Left hindlimb (tissue), 1 donor: ENCODE measurements around the gene NOL9.
"Not testable (repeated sequence)": the region's sequence is repeated elsewhere in the genome, so short reads cannot be mapped to it uniquely, and the experiment has no call there.

ENCODE experiments used
- DNase-seq: peaks from one replicate; pipeline ENCODE4 v3.0.0-alpha.2; 2018

The NOL9 gene

DNA sequence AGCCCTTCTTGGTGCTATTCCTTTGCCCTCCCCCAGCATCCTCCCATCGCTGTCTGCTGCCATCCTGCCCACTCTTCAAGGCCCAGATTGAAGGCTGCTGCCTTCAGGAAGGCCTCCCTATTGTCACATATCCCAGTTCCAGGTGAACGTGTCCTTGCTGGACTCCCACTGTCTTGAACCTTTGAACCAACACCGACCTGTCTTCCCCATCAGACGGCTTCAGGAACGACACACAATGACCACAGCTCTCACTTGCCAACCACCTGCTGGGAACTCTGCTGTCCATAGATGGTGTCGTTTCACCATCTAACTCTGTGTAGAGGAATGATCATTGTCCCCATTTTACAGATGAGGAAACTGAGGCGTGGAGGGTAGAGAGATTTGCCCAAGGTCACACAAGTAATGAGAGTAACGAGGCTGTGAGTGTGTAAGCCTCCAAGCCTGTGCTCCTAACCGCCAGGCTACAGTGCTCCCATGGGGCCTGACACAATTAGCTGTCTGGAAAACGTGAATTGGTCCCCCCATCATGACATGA, 53.0 kb downstream of the NOL9 start:
- peak; percentile 23 for DNase-seq

DNA sequence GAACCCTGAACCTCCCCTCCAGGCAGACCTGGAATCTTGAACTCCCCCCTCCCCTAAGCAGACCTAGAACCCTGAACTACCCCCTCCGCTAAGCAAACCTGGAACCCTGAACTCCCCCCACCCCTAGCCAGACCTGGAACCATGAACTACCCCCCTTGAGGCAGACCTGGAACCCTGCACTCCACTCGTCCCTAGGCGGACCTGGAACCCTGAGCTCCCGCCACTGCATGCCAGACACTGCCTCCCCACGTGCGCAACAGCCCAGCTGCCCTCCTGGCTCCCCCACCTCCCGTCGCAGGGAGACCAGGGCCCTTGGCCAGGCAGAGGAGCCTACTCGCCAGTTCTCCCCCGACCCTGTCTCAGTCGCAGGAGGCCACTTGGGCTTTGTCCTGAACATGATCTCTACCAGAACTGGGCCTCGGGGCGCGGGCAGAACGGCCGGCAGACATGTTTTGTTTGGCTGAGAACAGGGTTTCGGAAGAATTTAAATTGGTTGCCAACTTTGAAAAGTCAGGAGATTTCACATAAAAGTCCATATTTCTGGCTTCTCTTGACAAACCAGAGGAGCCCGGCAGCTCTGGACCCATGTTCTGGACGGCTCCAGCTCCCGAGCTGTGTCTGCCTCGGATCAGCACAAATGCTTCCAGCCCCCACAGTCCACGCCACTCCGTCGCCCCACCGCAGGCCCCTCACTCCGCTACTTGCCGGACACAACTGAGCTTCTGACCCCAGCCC, 53.6 kb downstream of the NOL9 start:
- peak; percentile 39 for DNase-seq

GRCh38 chr1:6499296-6499695, 55.0 kb downstream of the NOL9 start:
- DNase-seq, result no peak

GRCh38 chr1:6498576-6499111, 55.7 kb downstream of the NOL9 start:
- DNase-seq, result peak; percentile 51

DNA sequence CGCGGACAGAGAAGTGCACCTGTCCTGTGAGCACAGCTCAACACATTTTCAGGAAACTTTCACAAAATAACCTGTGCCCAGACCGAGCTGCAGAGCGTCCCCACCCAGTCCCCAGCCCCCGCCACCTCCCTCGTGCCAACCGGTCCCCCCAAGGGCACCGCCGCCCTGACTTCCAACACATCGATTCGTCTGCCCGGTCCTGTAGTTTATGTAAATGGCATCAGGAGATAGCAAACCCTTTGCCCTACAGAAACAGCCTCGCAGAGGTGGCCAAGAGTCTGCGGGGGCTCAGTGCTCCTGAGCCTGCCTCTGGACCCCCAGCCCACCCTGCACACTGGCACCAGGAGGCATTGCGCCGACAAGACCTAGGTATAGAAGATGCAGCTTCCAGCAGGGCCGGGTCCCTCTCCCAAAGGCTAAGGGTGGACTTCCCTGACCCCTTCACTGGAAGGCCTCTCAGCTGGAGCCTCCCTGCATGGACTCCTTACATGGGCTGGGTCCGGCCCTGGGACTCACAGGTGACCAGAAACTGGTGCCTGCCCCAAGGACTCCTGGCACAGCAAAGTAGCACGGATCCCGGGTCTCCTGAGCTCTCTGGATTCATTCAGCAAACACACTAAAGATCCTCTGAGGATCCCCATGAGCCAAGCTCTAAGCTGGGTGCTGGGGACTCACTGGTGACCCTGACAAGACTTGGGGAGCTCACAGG, 56.3 kb downstream of the NOL9 start:
- peak; percentile 25 for DNase-seq

GRCh38 chr1:6497215-6497866, 57.0 kb downstream of the NOL9 start:
- no peak for DNase-seq

DNA sequence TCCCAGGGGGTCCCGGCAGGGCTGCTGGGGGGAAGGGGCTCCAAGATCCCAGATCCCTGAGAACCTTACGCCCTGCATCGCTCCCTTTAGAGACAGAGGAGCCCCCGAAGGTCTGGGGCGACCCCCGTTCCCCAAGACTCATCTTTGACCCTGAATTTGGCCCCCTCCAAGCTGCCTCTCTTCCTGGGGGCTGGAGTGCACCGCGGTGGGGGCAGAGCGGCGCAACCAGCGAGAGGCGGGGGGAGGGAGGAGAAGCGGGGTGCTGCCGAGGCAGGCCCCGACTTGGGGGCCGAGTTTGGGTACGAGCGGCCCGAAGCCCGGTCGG, 57.5 kb downstream of the NOL9 start:
- no peak for DNase-seq

GRCh38 chr1:6496365-6496721, 58.0 kb downstream of the NOL9 start:
- DNase-seq, result peak; percentile 26

DNA sequence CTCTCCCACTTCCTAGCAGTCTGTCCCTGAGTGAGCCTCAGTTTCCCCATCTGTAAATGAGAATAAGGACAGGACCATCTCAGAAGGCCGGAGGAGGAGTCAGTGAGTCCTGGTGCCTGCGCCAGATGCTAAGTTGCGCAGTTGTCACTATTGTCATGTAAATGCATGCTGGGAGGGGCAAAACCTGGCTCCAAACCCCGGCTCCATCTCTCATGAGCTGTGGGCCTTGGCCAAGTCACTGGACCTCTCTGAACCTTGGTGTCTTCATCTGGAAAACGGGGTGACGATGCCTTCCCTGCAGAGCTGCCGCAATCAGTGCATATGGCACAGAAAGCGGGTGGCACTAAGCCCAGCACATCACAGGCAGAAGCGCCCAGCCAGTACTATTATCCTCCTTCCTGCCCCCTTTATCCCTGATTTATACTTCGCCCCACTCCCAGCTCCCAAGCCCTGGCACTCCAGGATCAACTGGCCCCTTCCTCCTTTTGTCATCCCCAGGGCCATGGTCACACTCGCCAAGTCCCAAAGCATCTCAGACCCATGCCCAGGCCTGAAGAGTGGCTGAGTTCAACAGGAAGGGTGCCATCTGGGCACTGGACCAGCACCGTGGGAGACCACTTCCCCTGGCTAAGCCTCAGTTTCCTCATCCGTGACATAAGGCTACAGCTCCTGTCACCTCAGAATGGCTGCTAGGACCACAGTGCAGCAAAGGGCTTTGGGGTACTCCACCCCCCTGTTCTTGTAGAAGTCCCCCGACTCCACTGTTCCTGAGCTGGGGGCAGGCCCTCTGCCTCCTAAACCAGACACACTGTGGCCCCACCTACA, 58.6 kb downstream of the NOL9 start:
- DNase-seq, result no peak

DNA sequence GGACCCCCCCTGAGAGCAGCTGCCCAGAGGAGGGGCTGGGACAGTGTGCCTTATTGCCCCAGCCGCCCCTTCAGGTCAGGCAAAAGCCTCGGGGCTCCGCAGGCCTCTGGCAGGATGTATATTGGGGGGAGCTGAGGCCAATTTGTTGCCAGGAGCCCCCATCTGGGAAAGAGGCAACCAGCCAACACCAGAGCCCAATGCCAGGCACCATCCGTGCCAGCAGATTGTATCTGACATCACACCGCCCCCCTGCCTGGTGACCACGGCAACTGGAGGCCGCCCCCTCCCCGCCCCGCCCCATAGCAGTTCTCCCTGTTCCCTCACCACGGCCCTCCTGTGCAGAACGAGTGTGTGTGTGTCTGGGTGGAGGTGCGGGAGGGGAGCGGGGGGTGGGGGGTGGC, 59.3 kb downstream of the NOL9 start:
- DNase-seq, result no peak

DNA sequence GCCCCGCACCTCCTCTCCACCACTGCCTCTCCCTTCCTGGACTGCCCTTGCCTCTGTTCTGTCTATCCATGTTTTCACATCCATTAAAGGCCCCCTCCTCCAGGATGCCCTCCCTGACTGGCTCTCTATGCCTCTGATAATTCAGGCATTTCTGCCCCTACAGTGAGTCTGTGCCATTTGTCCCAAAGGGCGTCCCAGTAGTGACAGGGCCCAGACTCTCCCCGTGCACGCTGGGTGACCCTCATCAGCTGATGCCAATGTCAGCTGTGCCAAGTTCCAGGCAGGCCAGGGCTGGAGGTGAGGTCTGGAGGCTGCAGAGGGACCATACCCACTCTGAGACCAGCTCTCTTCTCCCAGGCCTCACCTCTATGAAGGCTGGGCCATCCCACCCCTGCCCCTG, 59.7 kb downstream of the NOL9 start:
- DNase-seq, result no peak

- not testable (repeated sequence) for DNase-seq
These were observed 60.5 kb downstream of the NOL9 start for GRCh38 chr1:6493834-6494223.

- no peak for DNase-seq
These were observed 62.3 kb downstream of the NOL9 start for GRCh38 chr1:6491966-6492365.

DNA sequence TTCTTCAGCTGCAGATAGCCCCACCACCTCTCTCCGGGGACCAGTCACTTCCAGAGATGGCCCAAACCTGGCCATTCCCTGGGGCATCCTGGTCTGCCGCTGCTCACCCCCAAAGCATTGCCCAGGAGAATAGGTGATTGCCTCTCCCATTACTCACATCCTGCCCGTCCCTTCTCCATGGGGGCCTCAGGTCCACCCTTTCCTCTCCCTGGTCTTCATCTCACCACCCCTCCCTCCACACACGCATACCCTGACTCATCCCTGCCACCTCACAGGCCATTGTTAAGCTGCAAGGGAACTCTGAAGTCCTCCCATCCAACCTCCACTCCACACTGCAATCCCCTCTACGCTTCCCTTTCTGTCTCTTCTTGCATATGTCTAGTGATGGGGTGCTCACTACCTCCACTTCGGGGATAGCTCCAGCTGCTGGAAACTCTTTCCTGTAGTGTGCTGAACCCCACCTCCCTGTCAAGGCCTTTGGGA, 62.8 kb downstream of the NOL9 start, which contains the start of gene PLEKHG5:
Gene PLEKHG5, minus strand, starts transcription at position 188 of the 483 bp plus-strand sequence. CDS start 14,096 bp downstream, outside the sequence.
- DNase-seq, result no peak

DNA sequence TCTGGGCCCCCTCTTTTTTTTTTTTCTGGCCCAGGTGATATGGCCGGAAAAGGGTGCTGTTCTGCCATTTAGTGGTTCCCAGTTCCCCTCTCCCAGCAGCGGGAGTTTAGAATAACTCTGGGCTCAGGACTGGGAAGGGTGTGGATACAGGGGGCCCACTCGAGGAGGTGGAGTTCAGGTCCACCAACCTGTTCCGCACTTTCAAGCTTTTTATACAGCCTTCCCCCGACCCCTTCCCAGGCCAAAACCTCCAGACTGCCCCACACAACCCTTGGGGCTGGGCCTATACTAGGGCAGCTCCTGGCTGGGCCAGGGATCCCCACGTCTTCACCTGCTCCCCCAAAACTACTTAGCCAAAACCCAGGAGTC, 63.2 kb downstream of the NOL9 start:
- DNase-seq, result no peak

GRCh38 chr1:6490181-6491080, 63.9 kb downstream of the NOL9 start:
- no peak for DNase-seq

GRCh38 chr1:6489799-6490180, 64.5 kb downstream of the NOL9 start:
- DNase-seq, result no peak

GRCh38 chr1:6489383-6489765, 64.9 kb downstream of the NOL9 start:
- no peak for DNase-seq

GRCh38 chr1:6488602-6489382, 65.5 kb downstream of the NOL9 start:
- no peak for DNase-seq

GRCh38 chr1:6487804-6488484, 66.4 kb downstream of the NOL9 start:
- DNase-seq, result no peak
